A549 (cell line): ENCODE measurements around the gene CBLC. TPM values are rescaled to one million over a fixed set of nuclear protein-coding genes. Genes with fewer than 3 reads are reported as not detected.

ENCODE experiments used
- ATAC-seq, 2 experiments: fragments of 200-7000 bp in 1 of 2; fragments of >200 bp in 1 of 2; cut with Nextera tagmentation in 1 of 2; cut with Tn5 transposase in 1 of 2; 3 replicates each; pipeline versions ENCODE4 v1.8.0 to v1.9.1; 2018 to 2020; ENCODE audit warnings: mild to moderate bottlenecking in 1 of 2, moderate library complexity in 1 of 2
- CTCF ChIA-PET: fragments of 300-600 bp; sonication (Branson Sonifier 250); formaldehyde crosslinking; extraction: SDS; loops from one replicate; lab custom pipeline; 2021; ENCODE audit warnings: antibody characterized with exemption, inconsistent platforms; lab: Yijun Ruan, JAX
- POLR2A ChIA-PET: fragments of 350-600 bp; formaldehyde crosslinking; extraction: SDS; loops from one replicate; lab custom pipeline; 2021; ENCODE audit warnings: antibody characterized with exemption, inconsistent platforms; lab: Yijun Ruan, JAX
- DNase-seq, 2 experiments: peaks; one replicate each; pipeline versions ENCODE4 v3.0.0 to v3.0.0-alpha.2; 2011 to 2016; ENCODE audit warnings: low read depth in 1 of 2, low spot score in 1 of 2
- FAIRE-seq: peaks from 2 replicates; lab custom pipeline; 2011; peaks lifted over from hg19 to GRCh38; lab: Jason Lieb, UNC
- H3K27ac ChIP-seq, 2 experiments: fragments of >200 bp; sonication (Bioruptor Twin); formaldehyde crosslinking; 3 replicates each; pipeline ENCODE4 v1.5.1; 2016 to 2017
- H3K4me1 ChIP-seq: fragments of >200 bp; sonication (Bioruptor Twin); formaldehyde crosslinking; 3 replicates; pipeline ENCODE4 v1.6.1; 2016
- H3K4me2 ChIP-seq: fragments of >200 bp; sonication (Bioruptor Twin); formaldehyde crosslinking; 3 replicates; pipeline ENCODE4 v1.6.1; 2016
- H3K4me3 ChIP-seq: fragments of >200 bp; sonication (Bioruptor Twin); formaldehyde crosslinking; 3 replicates; pipeline ENCODE4 v1.5.1; 2016
- H3K9me3 ChIP-seq: fragments of >200 bp; sonication (Bioruptor Twin); formaldehyde crosslinking; 3 replicates; pipeline ENCODE4 v1.6.1; 2016
- CEBPB ChIP-seq, 2 experiments: fragments of >200 bp in 1 of 2; sonication (Bioruptor Twin) in 1 of 2; formaldehyde crosslinking in 1 of 2; IDR thresholded peaks; 2 replicates each; pipeline ENCODE4 v1.6.1; 2012 to 2016
- CHD4 ChIP-seq: fragments of 200-600 bp; sonication (generic); IDR thresholded peaks from 2 replicates; pipeline ENCODE4 v1.6.1; 2016; ENCODE audit warnings: antibody characterized with exemption, mild to moderate bottlenecking, borderline replicate concordance
- CTCF ChIP-seq: fragments of >200 bp; sonication (Bioruptor Twin); formaldehyde crosslinking; IDR thresholded peaks from 3 replicates; pipeline ENCODE4 v1.5.1; 2016
- EHF ChIP-seq: fragments of 250-450 bp; sonication (Bioruptor Pico); IDR thresholded peaks from 2 replicates; pipeline ENCODE4 v1.5.0; 2020; ENCODE audit warnings: mild to moderate bottlenecking
- GATA3 ChIP-seq: IDR thresholded peaks from 2 replicates; pipeline ENCODE4 v1.6.1; 2012; ENCODE audit warnings: borderline replicate concordance
- HDAC2 ChIP-seq: fragments of 200-600 bp; sonication (generic); IDR thresholded peaks from 2 replicates; pipeline ENCODE4 v1.6.1; 2016
- HES2 ChIP-seq: fragments of >200 bp; sonication (Bioruptor Twin); formaldehyde crosslinking; IDR thresholded peaks from 2 replicates; pipeline ENCODE4 v1.6.1; 2016
- HOXB5 ChIP-seq: fragments of 250-450 bp; sonication (Bioruptor Pico); IDR thresholded peaks from 2 replicates; pipeline ENCODE4 v1.5.0; 2020; ENCODE audit warnings: mild to moderate bottlenecking, moderate library complexity
- KDM5A ChIP-seq: fragments of 200-600 bp; sonication (generic); IDR thresholded peaks from 2 replicates; pipeline ENCODE4 v1.6.1; 2016; ENCODE audit warnings: antibody characterized with exemption, mild to moderate bottlenecking
- MAX ChIP-seq: IDR thresholded peaks from 2 replicates; pipeline ENCODE4 v1.6.1; 2012
- MYC ChIP-seq: IDR thresholded peaks from 2 replicates; pipeline ENCODE4 v1.6.1; 2012; ENCODE audit warnings: mild to moderate bottlenecking, inconsistent platforms, low read length, improper control_type of control experiment, borderline replicate concordance
- NFE2L2 ChIP-seq: fragments of 150-350 bp; conservative IDR thresholded peaks from 2 replicates; pipeline ENCODE4 v1.6.1; 2014; ENCODE audit warnings: low read length
- NPAS2 ChIP-seq: fragments of 250-450 bp; sonication (Bioruptor Pico); IDR thresholded peaks from 2 replicates; pipeline ENCODE4 v1.8.0; 2022; ENCODE audit warnings: mild to moderate bottlenecking, moderate library complexity, borderline replicate concordance
- POLR2A ChIP-seq: IDR thresholded peaks from 2 replicates; pipeline ENCODE4 v1.6.1; 2012; ENCODE audit warnings: mild to moderate bottlenecking, low read length
- RARB ChIP-seq: fragments of 250-450 bp; sonication (Bioruptor Pico); IDR thresholded peaks from 2 replicates; pipeline ENCODE4 v1.8.0; 2021; ENCODE audit warnings: mild to moderate bottlenecking, moderate library complexity
- TFCP2L1 ChIP-seq: fragments of 250-450 bp; sonication (Bioruptor Pico); IDR thresholded peaks from 2 replicates; pipeline ENCODE4 v1.5.0; 2021; ENCODE audit warnings: mild to moderate bottlenecking
- ZNF302 ChIP-seq: fragments of 250-450 bp; sonication (Bioruptor Pico); IDR thresholded peaks from 2 replicates; pipeline ENCODE4 v1.9.0; 2021; ENCODE audit warnings: inconsistent platforms, mild to moderate bottlenecking, moderate library complexity
- WGBS: methylation state at CpG from one replicate; pipeline ENCODE4 v1.1.6; 2017; ENCODE audit errors: missing lambda C conversion rate; 5-methylcytosine and 5-hydroxymethylcytosine counted together
- polyA plus RNA-seq, 4 experiments: library from polyadenylated mRNA; depleted of rRNA in 3 of 4; stranded (reverse); fragments of >200 nt; fragmentation: RNase III in 1 of 4; extraction: RNeasy Plus Mini Kit Qiagen cat#74134 plus additional on column Dnase treatment in 1 of 4; gene quantifications; 2 replicates in 3 of 4; 3 replicates in 1 of 4; pipeline ENCODE4 v1.2.3, GENCODE V29; 2011 to 2017
- TF ChIP-seq, protein P1 (sequence below): IDR thresholded peaks from 2 replicates; pipeline ENCODE4 v1.6.1; 2012; ENCODE audit warnings: low read depth, borderline replicate concordance
- TF ChIP-seq, protein P2 (sequence below): fragments of 150-350 bp; IDR thresholded peaks from 2 replicates; pipeline ENCODE4 v1.6.1; 2014; ENCODE audit warnings: low read depth, mild to moderate bottlenecking, low read length
- TF ChIP-seq, protein P3 (sequence below): fragments of 200-600 bp; sonication (generic); IDR thresholded peaks from 2 replicates; pipeline ENCODE4 v1.6.1; 2016; ENCODE audit warnings: antibody characterized with exemption, mild to moderate bottlenecking, moderate library complexity

The CBLC gene
- polyA plus RNA-seq, 2 of the 4 experiments (the other 2 are of a cell fraction), result not detected

- Histone ChIP-seq H3K4me3 (no peak overlapping the region), H3K27ac (no peak overlapping the region), H3K4me2 (no peak overlapping the region), H3K9me3 (no peaks in the 10 kb centered on the region), H3K4me1 (peaks cover 28% of the 10 kb centered on the region)
- 92% methylated on average over 28 of the region's 28 CpGs for WGBS
- POLR2A ChIA-PET, result no interaction called here
- no peak for ATAC-seq
- TF ChIP-seq MAX, result no peak
- no peak for TF ChIP-seq HES2
- TF ChIP-seq, protein P1, sequence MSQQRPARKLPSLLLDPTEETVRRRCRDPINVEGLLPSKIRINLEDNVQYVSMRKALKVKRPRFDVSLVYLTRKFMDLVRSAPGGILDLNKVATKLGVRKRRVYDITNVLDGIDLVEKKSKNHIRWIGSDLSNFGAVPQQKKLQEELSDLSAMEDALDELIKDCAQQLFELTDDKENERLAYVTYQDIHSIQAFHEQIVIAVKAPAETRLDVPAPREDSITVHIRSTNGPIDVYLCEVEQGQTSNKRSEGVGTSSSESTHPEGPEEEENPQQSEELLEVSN, result no peak
- no peak for TF ChIP-seq NFE2L2
- TF ChIP-seq HDAC2, result no peak
- TF ChIP-seq POLR2A, result no peak
- TF ChIP-seq, protein P2, sequence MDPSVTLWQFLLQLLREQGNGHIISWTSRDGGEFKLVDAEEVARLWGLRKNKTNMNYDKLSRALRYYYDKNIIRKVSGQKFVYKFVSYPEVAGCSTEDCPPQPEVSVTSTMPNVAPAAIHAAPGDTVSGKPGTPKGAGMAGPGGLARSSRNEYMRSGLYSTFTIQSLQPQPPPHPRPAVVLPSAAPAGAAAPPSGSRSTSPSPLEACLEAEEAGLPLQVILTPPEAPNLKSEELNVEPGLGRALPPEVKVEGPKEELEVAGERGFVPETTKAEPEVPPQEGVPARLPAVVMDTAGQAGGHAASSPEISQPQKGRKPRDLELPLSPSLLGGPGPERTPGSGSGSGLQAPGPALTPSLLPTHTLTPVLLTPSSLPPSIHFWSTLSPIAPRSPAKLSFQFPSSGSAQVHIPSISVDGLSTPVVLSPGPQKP, result no peak
- TF ChIP-seq NPAS2 (CRISPR knock-in tag), result no peak
- no peak for TF ChIP-seq MYC
- no peak for TF ChIP-seq CHD4
- TF ChIP-seq, protein P3, sequence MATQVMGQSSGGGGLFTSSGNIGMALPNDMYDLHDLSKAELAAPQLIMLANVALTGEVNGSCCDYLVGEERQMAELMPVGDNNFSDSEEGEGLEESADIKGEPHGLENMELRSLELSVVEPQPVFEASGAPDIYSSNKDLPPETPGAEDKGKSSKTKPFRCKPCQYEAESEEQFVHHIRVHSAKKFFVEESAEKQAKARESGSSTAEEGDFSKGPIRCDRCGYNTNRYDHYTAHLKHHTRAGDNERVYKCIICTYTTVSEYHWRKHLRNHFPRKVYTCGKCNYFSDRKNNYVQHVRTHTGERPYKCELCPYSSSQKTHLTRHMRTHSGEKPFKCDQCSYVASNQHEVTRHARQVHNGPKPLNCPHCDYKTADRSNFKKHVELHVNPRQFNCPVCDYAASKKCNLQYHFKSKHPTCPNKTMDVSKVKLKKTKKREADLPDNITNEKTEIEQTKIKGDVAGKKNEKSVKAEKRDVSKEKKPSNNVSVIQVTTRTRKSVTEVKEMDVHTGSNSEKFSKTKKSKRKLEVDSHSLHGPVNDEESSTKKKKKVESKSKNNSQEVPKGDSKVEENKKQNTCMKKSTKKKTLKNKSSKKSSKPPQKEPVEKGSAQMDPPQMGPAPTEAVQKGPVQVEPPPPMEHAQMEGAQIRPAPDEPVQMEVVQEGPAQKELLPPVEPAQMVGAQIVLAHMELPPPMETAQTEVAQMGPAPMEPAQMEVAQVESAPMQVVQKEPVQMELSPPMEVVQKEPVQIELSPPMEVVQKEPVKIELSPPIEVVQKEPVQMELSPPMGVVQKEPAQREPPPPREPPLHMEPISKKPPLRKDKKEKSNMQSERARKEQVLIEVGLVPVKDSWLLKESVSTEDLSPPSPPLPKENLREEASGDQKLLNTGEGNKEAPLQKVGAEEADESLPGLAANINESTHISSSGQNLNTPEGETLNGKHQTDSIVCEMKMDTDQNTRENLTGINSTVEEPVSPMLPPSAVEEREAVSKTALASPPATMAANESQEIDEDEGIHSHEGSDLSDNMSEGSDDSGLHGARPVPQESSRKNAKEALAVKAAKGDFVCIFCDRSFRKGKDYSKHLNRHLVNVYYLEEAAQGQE, result no peak
- no peak for TF ChIP-seq CTCF
- no peak for TF ChIP-seq KDM5A
- TF ChIP-seq RARB (CRISPR knock-in tag), result no peak
- no peak for TF ChIP-seq ZNF302 (CRISPR knock-in tag)
- no peak for TF ChIP-seq GATA3
- TF ChIP-seq EHF (CRISPR knock-in tag), result no peak
- no peak for TF ChIP-seq TFCP2L1 (CRISPR knock-in tag)
- no peak for TF ChIP-seq HOXB5 (CRISPR knock-in tag)
- TF ChIP-seq CEBPB (IDR thresholded peaks at IDR 0.05), result no peak
- CTCF ChIA-PET, result interaction anchor here (0.6 to 7.5 kb wide), 7 partner anchors 13 to 236 kb away, joined by 3 to 77 read pairs (median 4); no protein-coding TSS in a partner anchor
- no peak for FAIRE-seq
- DNase-seq, result no peak
These were observed 34.5 kb downstream of the CBLC start for GRCh38 chr19:44812142-44812718.
